ENCODE results near the gene FAR2.

DNA sequence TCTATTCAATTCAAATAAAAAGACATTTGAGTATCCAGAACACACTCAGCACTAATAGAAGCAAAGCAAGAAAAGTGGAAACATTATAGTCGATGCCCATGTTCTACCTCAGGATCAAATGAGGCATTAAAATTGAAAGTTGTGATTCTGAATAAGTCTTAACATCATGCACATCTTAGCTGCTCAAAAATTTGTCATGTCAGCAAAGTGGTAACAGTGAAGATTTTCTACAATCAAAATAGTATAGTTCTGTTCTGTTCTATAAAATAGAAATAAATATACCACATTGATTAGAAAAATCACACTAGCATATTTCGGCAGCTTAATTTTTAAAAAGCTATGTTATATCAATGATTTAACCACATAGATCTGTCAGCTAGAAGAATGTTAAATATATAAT, 157.2 kb downstream of the FAR2 start:
- TF ChIP-seq, protein P1, sequence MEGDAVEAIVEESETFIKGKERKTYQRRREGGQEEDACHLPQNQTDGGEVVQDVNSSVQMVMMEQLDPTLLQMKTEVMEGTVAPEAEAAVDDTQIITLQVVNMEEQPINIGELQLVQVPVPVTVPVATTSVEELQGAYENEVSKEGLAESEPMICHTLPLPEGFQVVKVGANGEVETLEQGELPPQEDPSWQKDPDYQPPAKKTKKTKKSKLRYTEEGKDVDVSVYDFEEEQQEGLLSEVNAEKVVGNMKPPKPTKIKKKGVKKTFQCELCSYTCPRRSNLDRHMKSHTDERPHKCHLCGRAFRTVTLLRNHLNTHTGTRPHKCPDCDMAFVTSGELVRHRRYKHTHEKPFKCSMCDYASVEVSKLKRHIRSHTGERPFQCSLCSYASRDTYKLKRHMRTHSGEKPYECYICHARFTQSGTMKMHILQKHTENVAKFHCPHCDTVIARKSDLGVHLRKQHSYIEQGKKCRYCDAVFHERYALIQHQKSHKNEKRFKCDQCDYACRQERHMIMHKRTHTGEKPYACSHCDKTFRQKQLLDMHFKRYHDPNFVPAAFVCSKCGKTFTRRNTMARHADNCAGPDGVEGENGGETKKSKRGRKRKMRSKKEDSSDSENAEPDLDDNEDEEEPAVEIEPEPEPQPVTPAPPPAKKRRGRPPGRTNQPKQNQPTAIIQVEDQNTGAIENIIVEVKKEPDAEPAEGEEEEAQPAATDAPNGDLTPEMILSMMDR (IDR thresholded peaks at IDR 0.05; ENCODE audit: insufficient read depth, low read length): no peak
- TF ChIP-seq POLR2AphosphoS5 (IDR thresholded peaks at IDR 0.05; ENCODE audit: low read depth): no peak
- TF ChIP-seq, protein P2, sequence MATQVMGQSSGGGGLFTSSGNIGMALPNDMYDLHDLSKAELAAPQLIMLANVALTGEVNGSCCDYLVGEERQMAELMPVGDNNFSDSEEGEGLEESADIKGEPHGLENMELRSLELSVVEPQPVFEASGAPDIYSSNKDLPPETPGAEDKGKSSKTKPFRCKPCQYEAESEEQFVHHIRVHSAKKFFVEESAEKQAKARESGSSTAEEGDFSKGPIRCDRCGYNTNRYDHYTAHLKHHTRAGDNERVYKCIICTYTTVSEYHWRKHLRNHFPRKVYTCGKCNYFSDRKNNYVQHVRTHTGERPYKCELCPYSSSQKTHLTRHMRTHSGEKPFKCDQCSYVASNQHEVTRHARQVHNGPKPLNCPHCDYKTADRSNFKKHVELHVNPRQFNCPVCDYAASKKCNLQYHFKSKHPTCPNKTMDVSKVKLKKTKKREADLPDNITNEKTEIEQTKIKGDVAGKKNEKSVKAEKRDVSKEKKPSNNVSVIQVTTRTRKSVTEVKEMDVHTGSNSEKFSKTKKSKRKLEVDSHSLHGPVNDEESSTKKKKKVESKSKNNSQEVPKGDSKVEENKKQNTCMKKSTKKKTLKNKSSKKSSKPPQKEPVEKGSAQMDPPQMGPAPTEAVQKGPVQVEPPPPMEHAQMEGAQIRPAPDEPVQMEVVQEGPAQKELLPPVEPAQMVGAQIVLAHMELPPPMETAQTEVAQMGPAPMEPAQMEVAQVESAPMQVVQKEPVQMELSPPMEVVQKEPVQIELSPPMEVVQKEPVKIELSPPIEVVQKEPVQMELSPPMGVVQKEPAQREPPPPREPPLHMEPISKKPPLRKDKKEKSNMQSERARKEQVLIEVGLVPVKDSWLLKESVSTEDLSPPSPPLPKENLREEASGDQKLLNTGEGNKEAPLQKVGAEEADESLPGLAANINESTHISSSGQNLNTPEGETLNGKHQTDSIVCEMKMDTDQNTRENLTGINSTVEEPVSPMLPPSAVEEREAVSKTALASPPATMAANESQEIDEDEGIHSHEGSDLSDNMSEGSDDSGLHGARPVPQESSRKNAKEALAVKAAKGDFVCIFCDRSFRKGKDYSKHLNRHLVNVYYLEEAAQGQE (IDR thresholded peaks at IDR 0.05; ENCODE audit: insufficient replicate concordance, low read depth): no peak

Measured in HL-60 (cell line).